ENCODE measurements around the gene DGCR6.
"Not testable (repeated sequence)": the region's sequence is repeated elsewhere in the genome, so short reads cannot be mapped to it uniquely, and the experiment has no call there.

DNA sequence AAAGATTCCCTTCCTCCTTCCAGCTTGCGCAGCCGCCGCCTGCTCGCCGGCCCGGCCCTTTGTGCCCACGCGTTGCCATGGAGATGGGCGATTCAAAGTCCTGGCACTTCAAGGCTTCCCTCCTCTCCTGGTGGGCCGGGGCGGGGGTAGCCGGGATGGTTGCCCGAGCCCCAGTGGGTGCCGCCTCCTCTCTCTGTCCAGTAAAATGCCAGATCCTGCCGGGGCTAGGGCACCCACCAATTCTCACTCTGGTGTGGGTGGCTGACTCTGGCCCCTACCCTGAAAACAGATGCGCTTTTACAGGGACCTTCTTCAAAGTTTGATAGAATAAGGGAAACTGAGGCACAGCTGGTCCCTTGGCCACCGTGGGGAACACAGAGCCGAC, 52.2 kb downstream of the DGCR6 start:
- TF ChIP-seq YY1 (tag by site-specific recombination; IDR thresholded peaks at IDR 0.05); ZNF529 (tag by site-specific recombination; IDR thresholded peaks at IDR 0.05; ENCODE audit: insufficient replicate concordance); ZNF24 (tag by site-specific recombination; IDR thresholded peaks at IDR 0.05); ZNF76 (tag by site-specific recombination; IDR thresholded peaks at IDR 0.05; ENCODE audit: borderline replicate concordance, low read depth); REST (tag by site-specific recombination; IDR thresholded peaks at IDR 0.05); ZBTB20 (tag by site-specific recombination; IDR thresholded peaks at IDR 0.05); ZNF138 (tag by site-specific recombination; IDR thresholded peaks at IDR 0.05; ENCODE audit: borderline replicate concordance); ZNF670 (tag by site-specific recombination; IDR thresholded peaks at IDR 0.05; ENCODE audit: low read depth); ZNF133 (tag by site-specific recombination; IDR thresholded peaks at IDR 0.05); ZFP41 (tag by site-specific recombination; IDR thresholded peaks at IDR 0.05; ENCODE audit: borderline replicate concordance): not testable (repeated sequence)
- TF ChIP-seq, protein P1, sequence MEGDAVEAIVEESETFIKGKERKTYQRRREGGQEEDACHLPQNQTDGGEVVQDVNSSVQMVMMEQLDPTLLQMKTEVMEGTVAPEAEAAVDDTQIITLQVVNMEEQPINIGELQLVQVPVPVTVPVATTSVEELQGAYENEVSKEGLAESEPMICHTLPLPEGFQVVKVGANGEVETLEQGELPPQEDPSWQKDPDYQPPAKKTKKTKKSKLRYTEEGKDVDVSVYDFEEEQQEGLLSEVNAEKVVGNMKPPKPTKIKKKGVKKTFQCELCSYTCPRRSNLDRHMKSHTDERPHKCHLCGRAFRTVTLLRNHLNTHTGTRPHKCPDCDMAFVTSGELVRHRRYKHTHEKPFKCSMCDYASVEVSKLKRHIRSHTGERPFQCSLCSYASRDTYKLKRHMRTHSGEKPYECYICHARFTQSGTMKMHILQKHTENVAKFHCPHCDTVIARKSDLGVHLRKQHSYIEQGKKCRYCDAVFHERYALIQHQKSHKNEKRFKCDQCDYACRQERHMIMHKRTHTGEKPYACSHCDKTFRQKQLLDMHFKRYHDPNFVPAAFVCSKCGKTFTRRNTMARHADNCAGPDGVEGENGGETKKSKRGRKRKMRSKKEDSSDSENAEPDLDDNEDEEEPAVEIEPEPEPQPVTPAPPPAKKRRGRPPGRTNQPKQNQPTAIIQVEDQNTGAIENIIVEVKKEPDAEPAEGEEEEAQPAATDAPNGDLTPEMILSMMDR (tag by site-specific recombination; IDR thresholded peaks at IDR 0.05) = not testable (repeated sequence)
- TF ChIP-seq, protein P2, sequence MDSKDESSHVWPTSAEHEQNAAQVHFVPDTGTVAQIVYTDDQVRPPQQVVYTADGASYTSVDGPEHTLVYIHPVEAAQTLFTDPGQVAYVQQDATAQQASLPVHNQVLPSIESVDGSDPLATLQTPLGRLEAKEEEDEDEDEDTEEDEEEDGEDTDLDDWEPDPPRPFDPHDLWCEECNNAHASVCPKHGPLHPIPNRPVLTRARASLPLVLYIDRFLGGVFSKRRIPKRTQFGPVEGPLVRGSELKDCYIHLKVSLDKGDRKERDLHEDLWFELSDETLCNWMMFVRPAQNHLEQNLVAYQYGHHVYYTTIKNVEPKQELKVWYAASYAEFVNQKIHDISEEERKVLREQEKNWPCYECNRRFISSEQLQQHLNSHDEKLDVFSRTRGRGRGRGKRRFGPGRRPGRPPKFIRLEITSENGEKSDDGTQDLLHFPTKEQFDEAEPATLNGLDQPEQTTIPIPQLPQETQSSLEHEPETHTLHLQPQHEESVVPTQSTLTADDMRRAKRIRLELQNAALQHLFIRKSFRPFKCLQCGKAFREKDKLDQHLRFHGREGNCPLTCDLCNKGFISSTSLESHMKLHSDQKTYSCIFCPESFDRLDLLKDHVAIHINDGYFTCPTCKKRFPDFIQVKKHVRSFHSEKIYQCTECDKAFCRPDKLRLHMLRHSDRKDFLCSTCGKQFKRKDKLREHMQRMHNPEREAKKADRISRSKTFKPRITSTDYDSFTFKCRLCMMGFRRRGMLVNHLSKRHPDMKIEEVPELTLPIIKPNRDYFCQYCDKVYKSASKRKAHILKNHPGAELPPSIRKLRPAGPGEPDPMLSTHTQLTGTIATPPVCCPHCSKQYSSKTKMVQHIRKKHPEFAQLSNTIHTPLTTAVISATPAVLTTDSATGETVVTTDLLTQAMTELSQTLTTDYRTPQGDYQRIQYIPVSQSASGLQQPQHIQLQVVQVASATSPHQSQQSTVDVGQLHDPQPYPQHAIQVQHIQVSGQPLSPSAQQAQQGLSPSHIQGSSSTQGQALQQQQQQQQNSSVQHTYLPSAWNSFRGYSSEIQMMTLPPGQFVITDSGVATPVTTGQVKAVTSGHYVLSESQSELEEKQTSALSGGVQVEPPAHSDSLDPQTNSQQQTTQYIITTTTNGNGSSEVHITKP (tag by site-specific recombination; IDR thresholded peaks at IDR 0.05) = not testable (repeated sequence)

All from HEK293 (cell line).